Measurements from ENCODE around the gene ZNF813. TPM values are rescaled to one million over a fixed set of nuclear protein-coding genes. Genes with fewer than 3 reads are reported as not detected.

The ZNF813 gene
- total RNA-seq: 1.5 and 2.1 TPM in 2 replicates

DNA sequence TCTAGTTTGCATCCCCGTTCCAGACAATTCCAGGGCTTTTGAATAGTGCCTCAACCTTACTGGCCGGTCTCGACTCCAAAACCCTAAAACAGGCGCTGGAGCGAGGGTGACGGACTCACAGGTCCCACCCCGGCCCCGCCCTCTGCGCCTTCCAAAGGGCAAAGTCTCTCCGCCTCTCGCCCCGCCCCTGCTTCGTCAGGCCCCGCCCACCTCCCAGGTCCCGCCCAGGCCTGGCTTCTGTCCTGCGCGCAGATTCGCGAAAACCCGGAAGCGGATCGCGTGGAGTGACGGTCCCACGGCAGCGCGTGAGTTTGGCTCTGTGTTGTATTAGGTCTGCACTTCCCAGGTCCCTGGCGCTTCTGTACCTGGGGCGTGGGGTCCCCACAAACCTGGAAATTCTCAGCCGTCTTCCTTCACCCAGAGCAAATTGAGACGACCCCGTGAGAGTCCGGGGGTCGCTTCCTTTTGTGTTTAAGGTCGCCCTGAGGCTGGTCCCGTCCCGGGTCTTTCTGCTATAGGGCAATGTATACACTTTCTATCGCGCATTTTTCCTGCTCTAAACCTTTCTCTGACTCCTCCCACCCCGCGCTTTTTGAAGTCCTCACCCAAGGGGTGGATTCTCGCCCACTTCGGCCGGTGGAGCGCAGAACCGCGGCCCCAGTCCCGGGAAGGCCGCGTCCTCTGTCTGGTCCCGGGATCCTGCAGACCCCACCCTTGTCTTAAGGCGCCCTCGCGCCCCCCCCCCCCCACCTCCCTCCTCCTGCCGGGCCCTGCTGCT lies at the start of gene ZNF813:
ZNF813 (plus strand) TSS at position 249 of the 778 bp plus-strand sequence. CDS start 16,090 bp downstream, outside the sequence.

DNA sequence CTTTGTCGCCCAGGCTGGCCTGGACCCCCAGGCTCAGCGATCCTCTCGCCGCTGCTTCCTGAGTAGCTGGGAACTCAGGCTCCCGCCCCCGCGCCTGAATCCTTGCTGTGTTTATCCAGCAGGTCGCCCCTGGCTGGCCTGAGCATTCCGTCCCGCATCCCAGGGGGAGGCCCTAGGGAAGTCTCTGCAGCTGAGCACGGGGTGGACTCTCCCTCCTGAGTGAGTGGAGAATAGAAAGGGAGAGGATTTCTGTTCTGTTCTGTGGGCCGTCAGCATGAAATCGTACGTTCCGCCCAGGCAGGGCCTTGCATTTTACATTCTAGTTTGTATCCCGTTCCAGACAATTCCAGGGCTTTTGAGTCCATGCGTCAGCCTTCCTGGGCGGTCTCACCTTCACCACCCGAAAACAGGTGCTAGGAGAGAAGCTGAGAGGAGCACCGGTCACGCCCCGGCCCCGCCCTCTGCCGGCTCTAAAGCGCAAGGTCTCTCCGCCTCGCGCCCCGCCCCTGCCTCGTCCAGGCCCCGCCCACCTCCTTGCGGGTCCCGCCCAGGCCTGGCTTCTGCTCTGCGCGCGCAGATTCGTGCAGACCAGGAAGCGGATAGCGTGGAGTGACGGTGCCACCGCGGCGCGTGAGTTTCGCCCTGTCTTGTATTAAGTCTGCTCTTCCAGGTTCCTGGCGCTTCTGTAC lies 36.0 kb upstream of the ZNF813 start, which contains the start of gene ZNF761:
ZNF761 (plus strand) TSS at position 586 of the 689 bp plus-strand sequence. CDS start 15,285 bp downstream, outside the sequence.

DNA sequence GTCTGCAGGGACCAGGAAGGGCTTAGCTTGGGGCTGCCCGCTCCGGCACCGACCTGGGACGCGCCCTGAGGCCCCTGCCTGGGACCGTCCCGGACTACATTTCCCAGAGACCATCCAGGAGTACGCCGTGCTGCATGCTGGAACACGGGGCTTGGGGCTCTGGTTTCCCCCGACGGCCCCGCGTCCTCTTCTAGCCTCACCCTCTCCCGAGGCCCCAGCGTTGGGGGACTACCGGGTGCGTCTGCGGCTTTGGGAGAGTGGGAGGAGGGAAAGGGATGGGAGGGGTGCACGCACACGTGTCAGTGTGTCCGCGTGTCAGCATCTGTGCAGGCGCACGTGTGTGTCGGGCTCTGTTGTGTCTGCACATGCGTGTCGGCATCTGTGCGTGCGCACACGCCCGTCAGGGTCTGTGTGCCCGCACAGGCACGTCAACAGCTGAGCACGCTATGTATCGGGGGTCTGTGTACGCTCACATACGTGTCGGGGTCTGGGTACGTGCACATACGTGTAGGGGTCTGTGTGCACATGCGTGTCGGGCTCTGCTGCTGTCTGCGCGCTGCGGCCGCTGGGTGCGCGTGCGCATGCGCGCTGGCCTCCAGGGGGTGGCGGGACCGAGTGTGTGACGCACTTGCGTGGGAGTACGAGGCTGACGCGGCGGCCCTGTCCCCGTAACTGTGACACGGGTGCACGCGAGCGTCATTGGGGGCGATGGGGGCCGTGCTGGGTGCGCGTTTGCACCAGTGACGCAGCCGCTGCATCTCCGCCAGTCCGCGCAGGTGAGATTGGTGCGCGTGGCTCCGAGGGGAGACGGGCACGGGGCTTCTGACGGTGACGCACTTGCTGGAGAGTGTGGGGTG lies 70.2 kb downstream of the ZNF813 start, which contains the start of gene ZNF331:
ZNF331 (plus strand) TSS at position 625 of the 857 bp plus-strand sequence. CDS start 31,232 bp downstream, outside the sequence.

Other genes starting within 250 kb of the ZNF813 start
- 6.8 and 15.5 TPM in 2 replicates for gene ZNF677, start 212.9 kb upstream of the ZNF813 start, total RNA-seq
- not detected in 2 replicates for gene VN1R2, start 209.4 kb upstream of the ZNF813 start, total RNA-seq
- gene VN1R4, start 200.0 kb upstream of the ZNF813 start, total RNA-seq: not detected in 2 replicates
- 3.3 and 4.1 TPM in 2 replicates for gene ZNF845, start 134.0 kb upstream of the ZNF813 start, total RNA-seq
- gene ZNF525, start 102.0 kb upstream of the ZNF813 start, total RNA-seq: 6.0 and 6.1 TPM in 2 replicates
- gene ZNF765, start 72.6 kb upstream of the ZNF813 start, total RNA-seq: 3.9 and 6.2 TPM in 2 replicates
- 6.9 and 7.0 TPM in 2 replicates for gene ZNF761, start 35.7 kb upstream of the ZNF813 start, total RNA-seq
- gene ZNF331, start 70.4 kb downstream of the ZNF813 start, total RNA-seq: 2.3 and 5.9 TPM in 2 replicates
- gene DPRX, start 164.3 kb downstream of the ZNF813 start, total RNA-seq: not detected in 2 replicates